Liver (tissue), 9 donors: ENCODE measurements around the gene SELENOM. TPM values are rescaled to one million over a fixed set of nuclear protein-coding genes. Genes with fewer than 3 reads are reported as not detected.

Source experiments
- DNase-seq: peaks from one replicate; pipeline ENCODE4 v3.0.0-alpha.2; 2017; ENCODE audit warnings: low spot score
- H3K27ac ChIP-seq, 2 donors: one replicate each; pipeline ENCODE4 v1.7.0; 2013; ENCODE audit warnings: inconsistent platforms in 2 of 2, low read length in 2 of 2, control low read depth in 1 of 2, low read depth in 1 of 2, mild to moderate bottlenecking in 1 of 2
- H3K27me3 ChIP-seq, 4 donors: one replicate each; pipeline versions ENCODE4 v1.6.1 to v1.7.0; 2013; ENCODE audit warnings: low read length in 3 of 4, inconsistent platforms in 1 of 4, mild to moderate bottlenecking in 1 of 4, moderate library complexity in 1 of 4; ENCODE audit not compliant: control insufficient read depth in 4 of 4, insufficient read depth in 4 of 4
- H3K36me3 ChIP-seq, 4 donors: one replicate each; pipeline versions ENCODE4 v1.6.1 to v1.7.0; 2013; ENCODE audit warnings: low read length in 3 of 4, mild to moderate bottlenecking in 3 of 4, low read depth in 1 of 4, moderate library complexity in 1 of 4; ENCODE audit not compliant: control insufficient read depth in 4 of 4, insufficient read depth in 3 of 4
- H3K4me1 ChIP-seq, 4 donors: one replicate each; pipeline versions ENCODE4 v1.6.1 to v1.7.0; 2013; ENCODE audit warnings: low read length in 3 of 4, mild to moderate bottlenecking in 3 of 4, moderate library complexity in 1 of 4; ENCODE audit not compliant: control insufficient read depth in 4 of 4, insufficient read depth in 4 of 4
- H3K4me3 ChIP-seq, 3 donors: one replicate each; pipeline versions ENCODE4 v1.6.1 to v1.7.0; 2013; ENCODE audit warnings: low read length in 3 of 3, control low read depth in 1 of 3, low read depth in 1 of 3, mild to moderate bottlenecking in 1 of 3
- H3K9ac ChIP-seq, 2 donors: one replicate each; pipeline ENCODE4 v1.7.0; 2013; ENCODE audit warnings: low read length in 2 of 2, mild to moderate bottlenecking in 2 of 2, moderate library complexity in 2 of 2, control low read depth in 1 of 2, low read depth in 1 of 2
- H3K9me3 ChIP-seq, 4 donors: one replicate each; pipeline versions ENCODE4 v1.6.1 to v1.7.0; 2013; ENCODE audit warnings: low read length in 3 of 4; ENCODE audit not compliant: control insufficient read depth in 4 of 4
- CTCF ChIP-seq: fragments of 150-350 bp; IDR thresholded peaks from 2 replicates; pipeline ENCODE4 v1.5.1; 2017; ENCODE audit warnings: improper control_type of control experiment, low read depth, low read length; ENCODE audit not compliant: missing input control
- EGR1 ChIP-seq, 2 donors: IDR thresholded peaks; 2 replicates each; pipeline ENCODE4 v1.6.1; 2016 to 2018; ENCODE audit warnings: antibody characterized with exemption in 2 of 2, low read depth in 2 of 2
- FOXA1 ChIP-seq: IDR thresholded peaks from 2 replicates; pipeline ENCODE4 v1.6.1; 2016; ENCODE audit warnings: antibody characterized with exemption
- FOXA2 ChIP-seq: IDR thresholded peaks from 2 replicates; pipeline ENCODE4 v1.6.1; 2016; ENCODE audit warnings: antibody characterized with exemption
- GABPA ChIP-seq, 2 donors: IDR thresholded peaks in 1 of 2; conservative IDR thresholded peaks in 1 of 2; 2 replicates each; pipeline ENCODE4 v1.6.1; 2016; ENCODE audit warnings: antibody characterized with exemption in 2 of 2, mild to moderate bottlenecking in 1 of 2, moderate library complexity in 1 of 2
- HNF4A ChIP-seq, 2 donors: conservative IDR thresholded peaks; 2 replicates each; pipeline ENCODE4 v1.6.1; 2016; ENCODE audit warnings: antibody characterized with exemption in 2 of 2, mild to moderate bottlenecking in 2 of 2
- HNF4G ChIP-seq: IDR thresholded peaks from 2 replicates; pipeline ENCODE4 v1.6.1; 2016; ENCODE audit warnings: antibody characterized with exemption
- JUND ChIP-seq, 2 donors: IDR thresholded peaks; 2 replicates each; pipeline ENCODE4 v1.6.1; 2016; ENCODE audit warnings: antibody characterized with exemption in 2 of 2
- NR2F2 ChIP-seq: IDR thresholded peaks from 2 replicates; pipeline ENCODE4 v1.6.1; 2016; ENCODE audit warnings: antibody characterized with exemption
- RAD21 ChIP-seq, 2 donors: IDR thresholded peaks; 2 replicates each; pipeline ENCODE4 v1.6.1; 2016; ENCODE audit warnings: antibody characterized with exemption in 2 of 2, mild to moderate bottlenecking in 2 of 2
- REST ChIP-seq: IDR thresholded peaks from 2 replicates; pipeline ENCODE4 v1.6.1; 2016; ENCODE audit warnings: antibody characterized with exemption, mild to moderate bottlenecking
- RXRA ChIP-seq, 2 donors: IDR thresholded peaks; 2 replicates each; pipeline ENCODE4 v1.6.1; 2017 to 2018; ENCODE audit warnings: antibody characterized with exemption in 2 of 2, mild to moderate bottlenecking in 1 of 2
- SP1 ChIP-seq: IDR thresholded peaks from 2 replicates; pipeline ENCODE4 v1.6.1; 2018; ENCODE audit warnings: antibody characterized with exemption, mild to moderate bottlenecking
- TAF1 ChIP-seq: conservative IDR thresholded peaks from 2 replicates; pipeline ENCODE4 v1.6.1; 2016; ENCODE audit warnings: antibody characterized with exemption, mild to moderate bottlenecking
- YY1 ChIP-seq: IDR thresholded peaks from 2 replicates; pipeline ENCODE4 v1.6.1; 2016; ENCODE audit warnings: antibody characterized with exemption, mild to moderate bottlenecking
- WGBS: extraction: QIAGEN DNeasy Blood & Tissue Kit; methylation state at CpG from one replicate; pipeline ENCODE4 v1.1.7; 2013; 5-methylcytosine and 5-hydroxymethylcytosine counted together
- polyA plus RNA-seq, 2 donors: library from polyadenylated mRNA; stranded (reverse) in 1 of 2; unstranded in 1 of 2; fragments of 200-250 nt in 1 of 2; fragments of >200 nt in 1 of 2; fragmentation: Nextera tagmentation in 1 of 2; extraction: Ambion mirVana in 1 of 2; gene quantifications; one replicate each; pipeline versions ENCODE4 v1.2.1 to v1.2.3, GENCODE V29; 2013 to 2015
- total RNA-seq, 2 donors: library from RNA; depleted of rRNA; stranded (reverse); fragments of >200 nt; gene quantifications; one replicate each; pipeline ENCODE4 v1.2.3, GENCODE V29; 2014
- TF ChIP-seq, protein P1 (sequence below): IDR thresholded peaks from 2 replicates; pipeline ENCODE4 v1.6.1; 2016; ENCODE audit warnings: antibody characterized with exemption
- TF ChIP-seq, protein P2 (sequence below): IDR thresholded peaks from 2 replicates; pipeline ENCODE4 v1.6.1; 2016; ENCODE audit warnings: antibody characterized with exemption
- TF ChIP-seq, protein P3 (sequence below): IDR thresholded peaks from 2 replicates; pipeline ENCODE4 v1.6.1; 2016; ENCODE audit warnings: antibody characterized with exemption
- donor health status: healthy.
- donor health status: healthy.
- donor health status: healthy.
- donor health status: healthy.
- donor health status: healthy.

The SELENOM gene
- total and polyA plus RNA-seq, 4 donors: 3.0 to 17.3 (median 12.2) TPM

DNA sequence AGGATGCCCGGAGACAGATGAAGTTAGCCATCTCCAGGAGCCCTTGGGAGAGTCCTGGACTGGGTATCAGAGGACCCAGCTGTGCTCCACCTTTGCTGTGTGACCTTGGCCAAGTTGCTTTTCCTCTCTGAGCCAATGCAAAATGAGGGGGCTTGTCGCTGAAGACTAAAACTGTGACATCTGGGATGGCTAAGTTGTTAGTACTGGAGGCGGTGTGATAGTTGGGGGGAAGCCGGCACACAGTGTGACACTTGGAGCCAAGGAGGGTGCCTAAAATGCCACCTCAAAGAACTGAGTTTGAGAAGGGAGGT, 15.9 kb upstream of the SELENOM start (continued):
- TF ChIP-seq SP1: no peak

DNA sequence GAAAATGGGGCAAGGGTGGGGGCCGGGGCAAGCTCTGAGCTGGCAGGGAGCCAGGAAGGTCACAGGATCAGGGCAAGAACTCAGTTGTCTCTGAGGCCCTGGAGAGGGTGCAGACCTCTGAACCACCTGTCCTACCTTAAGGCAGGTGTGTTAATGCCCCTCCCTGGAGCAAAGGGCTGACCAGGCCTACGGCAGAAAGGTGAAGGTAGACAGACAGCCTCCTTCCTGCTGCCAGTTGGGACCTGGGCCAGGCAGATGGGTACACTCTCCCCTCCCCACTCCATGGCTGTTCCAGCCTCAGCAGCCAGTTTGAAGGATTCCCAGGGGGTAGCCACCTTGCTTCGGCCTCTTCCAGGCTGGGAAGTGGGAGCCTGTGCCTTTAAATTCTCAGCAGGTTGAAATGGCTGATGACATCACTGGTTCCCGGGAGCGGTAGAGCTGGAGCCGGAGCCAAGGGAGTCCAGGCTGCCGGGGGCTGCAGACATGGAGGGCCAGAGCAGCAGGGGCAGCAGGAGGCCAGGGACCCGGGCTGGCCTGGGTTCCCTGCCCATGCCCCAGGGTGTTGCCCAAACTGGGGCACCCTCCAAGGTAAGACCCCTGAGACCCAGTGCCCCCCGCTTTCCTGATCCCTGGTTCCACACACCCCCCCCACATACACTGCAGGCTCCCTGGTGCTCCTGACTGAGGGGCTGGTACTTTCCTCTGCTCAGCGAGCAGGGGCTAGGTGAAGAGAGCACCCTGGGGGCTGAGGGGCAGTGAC, 15.3 kb upstream of the SELENOM start, which contains the start of gene INPP5J:
Gene INPP5J (plus strand): TSS at position 435 of the 760 bp plus-strand sequence. CDS start 49 bp downstream, at position 484.
- DNase-seq: no peak
- WGBS: 18% methylated on average over 10 of the region's 10 CpGs
- Histone ChIP-seq H3K27me3 (no peaks in the 10 kb centered on the region), H3K4me3 (peak within 1 kb of the TSS in 1 of 3 donors; percentile 14), H3K9me3 (no peaks in the 10 kb centered on the region), H3K9ac (no peak within 1 kb of the TSS), H3K27ac (no peak within 1 kb of the TSS), H3K36me3 (no peaks in the 10 kb centered on the region), H3K4me1 (peaks cover 0 to 9% (median 3%) of the 10 kb centered on the region in 4 donors)
- TF ChIP-seq JUND (IDR thresholded peaks at IDR 0.05) (no peak), NR2F2 (no peak), FOXA2 (no peak), SP1 (no peak), RXRA (IDR thresholded peaks at IDR 0.05) (no peak), YY1 (no peak), FOXA1 (no peak), CTCF (no peak), TAF1 (no peak), HNF4G (no peak), EGR1 (IDR thresholded peaks at IDR 0.05; ENCODE audit: low read depth in 2 of 2) (no peak), RAD21 (IDR thresholded peaks at IDR 0.05) (no peak), HNF4A (conservative IDR thresholded peaks at IDR 0.05) (no peak)
- TF ChIP-seq, protein P1, sequence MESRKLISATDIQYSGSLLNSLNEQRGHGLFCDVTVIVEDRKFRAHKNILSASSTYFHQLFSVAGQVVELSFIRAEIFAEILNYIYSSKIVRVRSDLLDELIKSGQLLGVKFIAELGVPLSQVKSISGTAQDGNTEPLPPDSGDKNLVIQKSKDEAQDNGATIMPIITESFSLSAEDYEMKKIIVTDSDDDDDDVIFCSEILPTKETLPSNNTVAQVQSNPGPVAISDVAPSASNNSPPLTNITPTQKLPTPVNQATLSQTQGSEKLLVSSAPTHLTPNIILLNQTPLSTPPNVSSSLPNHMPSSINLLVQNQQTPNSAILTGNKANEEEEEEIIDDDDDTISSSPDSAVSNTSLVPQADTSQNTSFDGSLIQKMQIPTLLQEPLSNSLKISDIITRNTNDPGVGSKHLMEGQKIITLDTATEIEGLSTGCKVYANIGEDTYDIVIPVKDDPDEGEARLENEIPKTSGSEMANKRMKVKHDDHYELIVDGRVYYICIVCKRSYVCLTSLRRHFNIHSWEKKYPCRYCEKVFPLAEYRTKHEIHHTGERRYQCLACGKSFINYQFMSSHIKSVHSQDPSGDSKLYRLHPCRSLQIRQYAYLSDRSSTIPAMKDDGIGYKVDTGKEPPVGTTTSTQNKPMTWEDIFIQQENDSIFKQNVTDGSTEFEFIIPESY: no peak
- TF ChIP-seq, protein P2, sequence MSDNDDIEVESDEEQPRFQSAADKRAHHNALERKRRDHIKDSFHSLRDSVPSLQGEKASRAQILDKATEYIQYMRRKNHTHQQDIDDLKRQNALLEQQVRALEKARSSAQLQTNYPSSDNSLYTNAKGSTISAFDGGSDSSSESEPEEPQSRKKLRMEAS: no peak
- TF ChIP-seq, protein P3, sequence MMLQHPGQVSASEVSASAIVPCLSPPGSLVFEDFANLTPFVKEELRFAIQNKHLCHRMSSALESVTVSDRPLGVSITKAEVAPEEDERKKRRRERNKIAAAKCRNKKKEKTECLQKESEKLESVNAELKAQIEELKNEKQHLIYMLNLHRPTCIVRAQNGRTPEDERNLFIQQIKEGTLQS: no peak

GRCh38 chr22:31122196-31122531, 14.8 kb upstream of the SELENOM start:
- H3K27me3 ChIP-seq: no peaks in the 10 kb centered on the region
- 77% methylated on average over 2 of the region's 2 CpGs for WGBS
- H3K27ac ChIP-seq: no peak overlapping the region
- no peaks in the 10 kb centered on the region for H3K9me3 ChIP-seq
- H3K4me3 ChIP-seq: no peak overlapping the region
- no peaks in the 10 kb centered on the region for H3K36me3 ChIP-seq
- peaks cover 0 to 9% (median 3%) of the 10 kb centered on the region in 4 donors for H3K4me1 ChIP-seq
- TF ChIP-seq REST (no peak), HNF4G (no peak), TAF1 (no peak), FOXA1 (no peak), GABPA (IDR thresholded peaks at IDR 0.05 in 1 of 2, conservative IDR thresholded peaks at IDR 0.05 in 1 of 2) (no peak), EGR1 (IDR thresholded peaks at IDR 0.05; ENCODE audit: low read depth in 2 of 2) (no peak), RXRA (IDR thresholded peaks at IDR 0.05) (no peak)
- TF ChIP-seq, protein P2: no peak
- TF ChIP-seq, protein P3: no peak
- TF ChIP-seq, protein P1: no peak
- no peak overlapping the region for H3K9ac ChIP-seq
- no peak for DNase-seq
